GM10266 (cell line): ENCODE measurements around the gene ABHD16A.

Source experiments
- DNase-seq: peaks from one replicate; pipeline ENCODE4 v3.0.0; 2012; ENCODE audit errors: extremely low spot score
- CTCF ChIP-seq: IDR thresholded peaks from 2 replicates; pipeline ENCODE4 v1.5.1; 2012; ENCODE audit warnings: mild to moderate bottlenecking, low read depth; ENCODE audit not compliant: control insufficient read depth, insufficient read depth; ENCODE audit errors: missing control alignments

Gene ABHD16A

GRCh38 chr6:31689249-31690110 is 13.6 kb downstream of the ABHD16A start:
- TF ChIP-seq CTCF: peak; percentile 42
- no peak for DNase-seq

GRCh38 chr6:31687860-31688693 is 15.0 kb downstream of the ABHD16A start:
- DNase-seq: no peak
- no peak for TF ChIP-seq CTCF

- no peak for TF ChIP-seq CTCF
These were observed 15.8 kb downstream of the ABHD16A start for GRCh38 chr6:31687321-31687720.

GRCh38 chr6:31686483-31686882 is 16.6 kb downstream of the ABHD16A start:
- no peak for DNase-seq
- no peak for TF ChIP-seq CTCF

More at GRCh38 chr6:31687321-31687720, 15.8 kb downstream of the ABHD16A start:
- no peak for DNase-seq

GRCh38 chr6:31683591-31683990 is 19.5 kb downstream of the ABHD16A start:
- TF ChIP-seq CTCF: no peak
- no peak for DNase-seq

- peak; percentile 62 for DNase-seq
- peak; percentile 31 for TF ChIP-seq CTCF
These were observed 21.9 kb downstream of the ABHD16A start for GRCh38 chr6:31681135-31681671.
